Glomerular endothelial cell (primary cell): Measurements from ENCODE around the gene TRAPPC10. TPM values are rescaled to one million over a fixed set of nuclear protein-coding genes. Genes with fewer than 3 reads are reported as not detected.

Experiments used
- DNase-seq: peaks from one replicate; pipeline ENCODE4 v3.0.0-alpha.2; 2011; ENCODE audit warnings: low read depth, low spot score; ENCODE audit errors: extremely low read depth
- total RNA-seq: library from RNA; depleted of rRNA; stranded (reverse); fragments of >200 nt; gene quantifications from 2 replicates; pipeline ENCODE4 v1.2.3, GENCODE V29; 2015

The TRAPPC10 gene
- total RNA-seq, 1 donor from 2014 or later = 29.1 TPM

DNA sequence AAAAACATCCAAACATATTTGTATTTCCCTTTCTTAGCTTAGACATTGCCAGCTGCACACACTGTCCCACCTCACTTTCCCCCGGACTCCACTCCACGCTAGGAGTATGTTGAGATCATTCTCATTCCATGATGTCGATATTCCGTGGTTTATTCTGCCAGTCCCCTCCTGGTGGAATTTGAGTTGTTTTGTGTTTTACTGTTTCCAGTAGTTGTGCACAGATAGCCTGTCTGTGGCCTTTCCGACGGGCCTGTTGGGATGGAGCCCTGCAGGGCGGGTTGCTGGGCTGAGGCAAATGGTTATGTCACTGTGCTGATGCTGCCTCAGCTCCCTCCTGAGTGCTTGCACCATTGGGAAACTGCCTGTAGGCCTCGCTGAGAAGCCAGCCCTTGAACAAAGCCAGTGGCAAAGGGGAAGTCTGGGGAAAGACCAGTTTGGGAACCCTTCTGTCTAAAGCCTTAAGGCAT is 12.8 kb downstream of the TRAPPC10 start:
- no peak for DNase-seq

GRCh38 chr21:44027607-44028286 is 15.6 kb downstream of the TRAPPC10 start:
- no peak for DNase-seq

- no peak for DNase-seq
Measured at GRCh38 chr21:44028287-44028659, 16.2 kb downstream of the TRAPPC10 start.

GRCh38 chr21:44029460-44030087 is 17.5 kb downstream of the TRAPPC10 start:
- DNase-seq = no peak

DNA sequence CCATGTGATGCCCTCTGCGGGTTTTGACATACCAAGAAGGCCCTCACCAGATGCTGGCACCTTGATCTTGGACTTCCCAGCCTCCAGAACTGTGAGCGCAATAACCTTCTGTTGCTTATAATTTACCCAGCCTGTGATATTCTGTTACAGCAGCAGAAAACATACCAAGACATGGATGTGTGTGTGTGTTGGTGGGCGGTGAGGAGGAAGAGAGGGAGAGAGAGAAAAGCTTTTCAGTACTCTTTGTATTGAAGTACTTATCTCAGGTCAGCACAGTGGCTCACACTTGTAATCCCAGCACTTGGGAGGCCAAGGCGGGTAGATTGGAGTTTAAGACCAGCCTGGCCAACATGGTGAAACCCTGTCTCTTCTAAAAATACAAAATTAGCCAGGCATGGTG is 23.1 kb downstream of the TRAPPC10 start:
- no peak for DNase-seq

- no peak for DNase-seq
Measured at GRCh38 chr21:44038063-44038462, 26.0 kb downstream of the TRAPPC10 start.

DNA sequence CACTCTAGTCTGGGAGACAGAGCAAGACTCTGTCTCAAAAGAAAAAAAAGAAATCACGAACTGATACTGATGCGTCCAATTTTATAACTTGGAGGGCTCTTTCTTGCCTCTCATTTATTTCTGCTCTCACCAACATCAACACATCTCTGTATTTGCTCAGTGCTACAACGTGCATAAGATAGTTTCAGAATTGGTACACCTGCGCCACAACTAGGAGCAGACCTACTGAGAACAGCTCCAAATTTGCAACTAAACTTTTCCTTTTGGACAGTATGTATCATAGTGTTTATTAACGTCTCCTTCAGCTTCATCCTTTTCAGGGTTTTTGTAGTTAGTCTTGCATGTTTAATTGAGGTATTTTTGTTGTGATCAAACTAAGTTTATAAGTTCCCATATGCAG is 27.7 kb downstream of the TRAPPC10 start:
- DNase-seq = no peak

DNA sequence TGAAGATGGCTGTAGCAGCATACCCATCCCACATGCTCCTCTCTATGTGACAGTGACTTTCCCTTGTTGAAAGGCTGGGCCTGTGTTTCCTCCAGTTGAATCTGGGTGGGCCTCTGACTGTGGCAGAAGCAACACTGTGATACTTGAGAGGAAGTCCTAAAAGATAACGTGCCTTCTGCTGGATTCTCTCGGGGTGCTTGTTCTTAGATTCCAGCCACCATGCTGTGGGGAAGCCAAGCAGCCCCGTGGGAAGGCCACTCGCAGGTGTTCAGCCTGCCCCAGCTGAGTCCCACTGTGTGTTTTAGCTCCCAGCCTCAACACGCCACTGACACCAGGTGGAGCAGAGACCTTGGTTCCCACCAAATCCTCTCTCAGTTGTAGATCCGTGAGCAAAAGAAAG is 31.5 kb downstream of the TRAPPC10 start:
- no peak for DNase-seq

DNA sequence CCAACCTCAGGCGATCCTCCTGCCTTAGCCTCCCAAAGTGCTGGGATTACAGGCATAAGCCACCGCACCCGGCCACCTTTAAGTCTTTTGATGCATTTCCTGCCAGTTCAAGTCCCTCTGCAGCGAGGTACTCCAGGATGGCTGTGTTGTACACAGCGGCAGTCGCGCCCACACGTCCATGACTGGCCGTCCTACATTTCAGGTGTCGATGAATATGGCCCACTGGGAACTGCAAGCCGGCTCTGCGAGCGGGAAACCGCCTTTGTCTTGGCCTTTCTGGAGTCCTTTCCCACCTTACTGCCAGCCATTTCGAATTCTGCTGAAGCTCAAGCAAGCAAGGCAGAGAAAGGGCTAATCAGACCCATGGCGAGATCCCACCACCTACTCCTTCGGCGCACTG is 34.6 kb downstream of the TRAPPC10 start:
- no peak for DNase-seq

GRCh38 chr21:44047996-44048560 is 36.0 kb downstream of the TRAPPC10 start:
- no peak for DNase-seq

DNA sequence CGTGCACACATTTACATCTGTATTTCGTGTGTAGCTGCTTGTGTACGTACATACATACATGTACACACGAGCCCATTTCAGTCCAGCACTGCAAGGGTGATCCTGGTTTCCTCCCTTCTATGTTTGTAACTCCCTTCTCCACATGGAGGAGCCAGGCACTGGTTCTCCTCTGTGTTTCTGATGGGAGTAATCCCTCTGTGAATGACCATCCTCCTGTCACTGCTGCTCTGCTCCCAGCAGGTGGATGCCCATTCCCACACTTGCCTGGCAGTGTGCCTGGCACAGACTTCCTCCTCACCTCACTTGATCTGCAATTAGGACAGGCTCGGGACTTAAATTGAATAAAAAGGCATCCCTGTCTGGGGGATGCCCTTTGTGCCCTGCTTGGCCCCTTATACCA is 37.1 kb downstream of the TRAPPC10 start:
- DNase-seq = no peak

DNA sequence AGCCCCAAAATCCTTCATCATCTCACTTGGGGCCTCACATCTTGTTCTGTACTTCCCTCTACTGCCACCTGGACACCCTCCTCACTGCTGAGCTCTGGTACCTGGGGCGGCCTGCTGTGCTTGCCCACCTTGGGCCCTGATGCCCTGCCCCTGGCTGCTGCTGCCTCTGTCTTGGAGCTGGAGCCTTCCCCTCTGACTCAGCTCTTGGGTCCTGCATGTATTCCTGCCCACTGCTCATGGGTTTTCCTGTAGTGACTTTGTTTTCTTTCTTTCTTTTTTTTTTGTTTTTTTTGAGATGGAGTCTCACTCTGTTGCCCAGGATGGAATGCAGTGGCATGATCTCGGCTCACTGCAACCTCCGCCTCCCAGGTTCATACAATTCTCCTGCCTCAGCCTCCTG is 37.5 kb downstream of the TRAPPC10 start:
- no peak for DNase-seq

- DNase-seq = no peak
Measured at GRCh38 chr21:44050276-44050675, 38.2 kb downstream of the TRAPPC10 start.

DNA sequence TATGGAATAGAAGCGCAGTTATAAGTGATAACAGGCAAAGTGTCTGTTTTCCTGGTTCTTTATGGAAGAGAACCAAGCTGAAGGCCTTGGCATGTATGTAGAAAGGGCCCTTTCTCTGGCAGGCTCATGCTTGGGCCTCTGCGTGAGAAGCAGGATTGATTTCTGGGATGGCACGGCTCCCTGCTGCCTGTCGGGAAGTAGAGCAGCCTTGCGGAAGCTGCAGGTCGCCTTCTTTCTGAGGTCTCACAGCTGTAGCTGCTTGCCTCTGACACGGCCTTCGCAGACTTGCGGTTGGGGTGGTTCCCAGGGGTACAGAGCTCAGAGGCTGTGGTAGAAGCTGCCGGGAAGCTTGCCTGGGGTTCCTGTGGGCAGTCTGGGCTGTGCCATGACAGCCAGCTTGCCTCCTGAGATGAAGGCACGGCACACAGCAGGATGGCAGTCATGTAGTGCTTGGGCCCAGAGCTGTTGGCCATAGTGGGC is 39.4 kb downstream of the TRAPPC10 start:
- DNase-seq = no peak

- DNase-seq = no peak
Measured at GRCh38 chr21:44052071-44052829, 40.1 kb downstream of the TRAPPC10 start.

DNA sequence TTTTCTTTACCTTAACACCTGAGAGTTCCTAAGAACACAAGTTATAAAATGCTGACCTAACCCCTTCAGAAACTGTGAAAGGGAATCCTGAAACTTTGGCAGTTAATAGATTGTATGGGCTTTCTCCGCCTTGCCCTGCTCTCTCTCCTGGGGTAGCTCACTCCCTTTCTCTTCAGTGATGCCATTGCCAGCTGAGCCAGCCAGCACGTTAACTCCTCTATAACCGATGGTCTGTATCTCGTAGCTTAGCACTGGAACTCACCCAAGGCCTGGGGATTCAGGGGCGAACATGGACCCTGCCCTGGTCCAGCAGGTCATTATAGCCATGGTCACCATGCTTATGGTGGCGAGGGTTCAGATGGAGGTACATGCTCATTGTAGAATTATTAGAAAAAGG is 40.7 kb downstream of the TRAPPC10 start:
- DNase-seq = no peak

DNA sequence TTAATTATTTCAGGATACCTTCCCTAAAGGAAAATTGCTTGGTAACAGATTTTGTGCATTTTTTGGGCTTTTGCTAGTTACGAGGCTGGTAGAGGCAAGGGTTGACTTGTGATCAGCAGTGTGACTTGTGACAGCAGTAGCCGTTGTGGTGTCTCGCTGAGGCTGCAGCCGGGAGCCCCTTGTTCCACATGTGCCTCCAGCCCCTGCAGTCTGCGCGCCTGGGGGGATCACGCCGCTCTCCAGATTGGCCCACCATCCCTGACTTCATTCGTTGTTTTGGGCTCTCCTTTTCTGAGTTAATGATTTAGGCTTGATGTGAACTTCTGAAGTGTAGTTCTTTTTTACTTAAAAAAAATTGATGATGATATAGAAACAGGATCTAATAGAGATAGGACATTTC is 41.5 kb downstream of the TRAPPC10 start:
- no peak for DNase-seq

DNA sequence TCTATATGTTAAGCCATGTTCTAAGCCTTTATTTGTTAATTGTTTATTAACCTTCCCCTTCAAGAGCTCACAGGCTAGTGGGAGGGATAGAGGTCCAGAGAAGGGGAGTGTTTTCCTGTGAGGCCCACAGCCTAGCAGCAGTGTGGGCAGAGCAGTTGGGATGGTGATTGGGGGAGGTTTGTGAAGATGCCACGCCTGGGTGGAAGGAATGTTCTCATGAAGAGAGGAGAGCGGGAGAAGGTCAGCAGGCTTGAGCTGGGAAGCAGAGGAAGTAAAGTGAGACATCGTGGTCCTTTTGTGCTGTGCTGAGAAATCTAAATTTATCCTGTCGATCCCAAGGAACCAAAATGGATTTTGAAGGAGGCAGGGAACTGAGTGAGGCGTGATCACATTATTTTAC is 42.6 kb downstream of the TRAPPC10 start:
- no peak for DNase-seq

DNA sequence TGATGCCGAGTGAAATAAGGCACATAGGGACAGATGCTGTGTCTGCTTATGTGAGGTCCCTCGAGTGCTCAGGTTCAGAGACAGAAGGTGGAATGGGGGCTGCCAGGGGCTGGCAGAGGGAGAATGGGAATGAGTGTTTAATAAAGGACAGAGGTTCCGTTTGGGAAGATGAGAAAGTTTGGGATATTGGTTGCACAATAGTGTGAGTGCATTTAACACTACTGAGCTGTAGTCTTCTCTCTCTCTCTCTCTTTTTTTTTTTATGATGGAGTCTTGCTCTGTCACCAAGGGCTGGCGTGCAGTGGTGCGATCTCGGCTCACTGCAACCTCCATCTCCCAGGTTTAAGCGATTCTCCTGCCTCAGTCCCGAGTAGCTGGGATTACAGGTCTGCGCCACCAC is 44.9 kb downstream of the TRAPPC10 start:
- no peak for DNase-seq

GRCh38 chr21:44057960-44058651 is 46.0 kb downstream of the TRAPPC10 start:
- no peak for DNase-seq

DNA sequence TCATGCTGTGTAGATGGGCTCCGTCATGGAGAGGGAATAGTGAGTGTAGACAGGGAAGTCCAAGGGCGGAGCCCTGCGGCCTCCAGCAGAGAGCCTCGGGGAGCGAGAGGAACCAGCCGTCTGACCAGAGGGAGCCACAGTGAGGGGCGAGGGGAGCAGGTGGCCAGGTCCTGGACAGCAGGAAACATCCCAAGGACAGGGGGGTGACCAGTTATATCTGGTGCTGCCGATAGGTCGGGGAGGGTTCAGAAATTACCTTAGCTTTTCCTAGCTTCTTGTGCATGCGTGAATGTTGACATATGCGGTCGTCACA is 46.5 kb downstream of the TRAPPC10 start:
- DNase-seq = no peak
